ENCODE measurements around the gene PLA2G3. TPM values are rescaled to one million over a fixed set of nuclear protein-coding genes. Genes with fewer than 3 reads are reported as not detected.

The PLA2G3 gene
- total RNA-seq, 1 experiment from 2014 or later = not detected

DNA sequence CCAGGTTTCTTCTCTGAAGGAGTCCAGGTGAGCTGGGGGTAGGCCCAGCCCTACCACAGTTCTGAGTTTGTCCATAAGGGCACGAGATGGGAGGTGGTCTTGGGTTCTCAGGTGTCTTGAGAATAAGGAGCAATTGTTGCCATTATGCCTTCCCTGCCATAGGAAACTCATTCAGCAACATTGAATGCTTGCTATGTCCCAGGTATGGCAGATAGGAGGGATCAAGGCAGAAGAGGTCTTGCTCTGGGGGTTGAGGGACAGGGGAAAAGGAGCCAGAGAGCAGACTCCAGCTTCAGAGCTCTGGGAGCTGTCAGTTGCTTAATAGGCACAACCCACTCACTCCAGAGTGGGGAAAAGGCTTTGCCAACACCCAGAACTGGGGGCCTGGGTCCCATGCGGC, 37.2 kb downstream of the PLA2G3 start:
- ATAC-seq (no peak), DNase-seq (ENCODE audit: low read depth, low spot score) (no peak)
- Histone ChIP-seq H4K20me1 (ENCODE audit: insufficient read depth) (no peaks in the 10 kb centered on the region), H2AFZ (ENCODE audit: low read depth, low read length, poor library complexity, severe bottlenecking) (no peak overlapping the region), H3K27ac (ENCODE audit: low read depth, low read length) (no peak overlapping the region), H3K4me1 (ENCODE audit: control insufficient read depth in 1 of 2, insufficient read depth in 2 of 2, low read length in 2 of 2) (peaks cover 11 to 32% of the 10 kb centered on the region in 2 experiments; a peak in 3 of 4 replicates), H3K79me2 (ENCODE audit: insufficient read depth, low read length) (no peaks in the 10 kb centered on the region; the same call in 1 of the 2 replicates), H3K36me3 (ENCODE audit: control insufficient read depth in 1 of 2, insufficient read depth in 2 of 2, low read length in 2 of 2) (peaks cover 11 to 29% of the 10 kb centered on the region in 2 experiments), H3K4me3 (replicated peaks in 1 of 2; ENCODE audit: low read depth in 1 of 2, low read length in 2 of 2) (no peak overlapping the region), H3K9me3 (ENCODE audit: control insufficient read depth in 1 of 2, insufficient read depth in 1 of 2, low read depth in 1 of 2, low read length in 2 of 2) (no peaks in the 10 kb centered on the region), H3K27me3 (ENCODE audit: insufficient read depth, low read length) (no peaks in the 10 kb centered on the region), H3K4me2 (ENCODE audit: low read length) (no peak overlapping the region), H3K9me2 (ENCODE audit: insufficient read depth) (no peaks in the 10 kb centered on the region), H3K9ac (ENCODE audit: low read length) (no peak overlapping the region)
- CTCF ChIA-PET = interaction anchor here (1.2 to 1.5 kb wide), 2 partner anchors 18 to 21 kb away, joined by 4 to 6 read pairs; no protein-coding TSS in a partner anchor
- POLR2A ChIA-PET = no interaction called here
- TF ChIP-seq TCF7L2 (IDR thresholded peaks at IDR 0.05; ENCODE audit: borderline replicate concordance, extremely low read depth, insufficient read depth, insufficient read length) = no peak
- TF ChIP-seq FOSL1 (IDR thresholded peaks at IDR 0.05; ENCODE audit: low read depth) = no peak
- TF ChIP-seq ZFX (IDR thresholded peaks at IDR 0.05) = no peak
- TF ChIP-seq SIN3A (IDR thresholded peaks at IDR 0.05; ENCODE audit: low read depth) = no peak
- TF ChIP-seq ELF1 (IDR thresholded peaks at IDR 0.05; ENCODE audit: borderline replicate concordance, low read depth) = no peak
- no peak for TF ChIP-seq YY1 (IDR thresholded peaks at IDR 0.05; ENCODE audit: extremely low read depth, insufficient replicate concordance, low read depth, low read length)
- TF ChIP-seq SRF (IDR thresholded peaks at IDR 0.05; ENCODE audit: low read depth) = no peak
- TF ChIP-seq CEBPB (IDR thresholded peaks at IDR 0.05; ENCODE audit: low read depth) = no peak
- TF ChIP-seq CBX3 (IDR thresholded peaks at IDR 0.05; ENCODE audit: low read depth) = no peak
- TF ChIP-seq, protein P1, sequence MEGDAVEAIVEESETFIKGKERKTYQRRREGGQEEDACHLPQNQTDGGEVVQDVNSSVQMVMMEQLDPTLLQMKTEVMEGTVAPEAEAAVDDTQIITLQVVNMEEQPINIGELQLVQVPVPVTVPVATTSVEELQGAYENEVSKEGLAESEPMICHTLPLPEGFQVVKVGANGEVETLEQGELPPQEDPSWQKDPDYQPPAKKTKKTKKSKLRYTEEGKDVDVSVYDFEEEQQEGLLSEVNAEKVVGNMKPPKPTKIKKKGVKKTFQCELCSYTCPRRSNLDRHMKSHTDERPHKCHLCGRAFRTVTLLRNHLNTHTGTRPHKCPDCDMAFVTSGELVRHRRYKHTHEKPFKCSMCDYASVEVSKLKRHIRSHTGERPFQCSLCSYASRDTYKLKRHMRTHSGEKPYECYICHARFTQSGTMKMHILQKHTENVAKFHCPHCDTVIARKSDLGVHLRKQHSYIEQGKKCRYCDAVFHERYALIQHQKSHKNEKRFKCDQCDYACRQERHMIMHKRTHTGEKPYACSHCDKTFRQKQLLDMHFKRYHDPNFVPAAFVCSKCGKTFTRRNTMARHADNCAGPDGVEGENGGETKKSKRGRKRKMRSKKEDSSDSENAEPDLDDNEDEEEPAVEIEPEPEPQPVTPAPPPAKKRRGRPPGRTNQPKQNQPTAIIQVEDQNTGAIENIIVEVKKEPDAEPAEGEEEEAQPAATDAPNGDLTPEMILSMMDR (IDR thresholded peaks at IDR 0.05 in 2 of 3, conservative IDR thresholded peaks at IDR 0.05 in 1 of 3; ENCODE audit: borderline replicate concordance in 1 of 3, insufficient read depth in 1 of 3, low read depth in 2 of 3, low read length in 2 of 3) = no peak
- no peak for TF ChIP-seq RAD21 (IDR thresholded peaks at IDR 0.05; ENCODE audit: low read depth)
- TF ChIP-seq, protein P2, sequence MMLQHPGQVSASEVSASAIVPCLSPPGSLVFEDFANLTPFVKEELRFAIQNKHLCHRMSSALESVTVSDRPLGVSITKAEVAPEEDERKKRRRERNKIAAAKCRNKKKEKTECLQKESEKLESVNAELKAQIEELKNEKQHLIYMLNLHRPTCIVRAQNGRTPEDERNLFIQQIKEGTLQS (IDR thresholded peaks at IDR 0.05) = no peak
- no peak for TF ChIP-seq JUND (IDR thresholded peaks at IDR 0.05)
- TF ChIP-seq, protein P3, sequence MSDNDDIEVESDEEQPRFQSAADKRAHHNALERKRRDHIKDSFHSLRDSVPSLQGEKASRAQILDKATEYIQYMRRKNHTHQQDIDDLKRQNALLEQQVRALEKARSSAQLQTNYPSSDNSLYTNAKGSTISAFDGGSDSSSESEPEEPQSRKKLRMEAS (IDR thresholded peaks at IDR 0.05) = no peak
- TF ChIP-seq EGR1 (IDR thresholded peaks at IDR 0.05; ENCODE audit: low read depth) = no peak
- RAD21 ChIA-PET (ENCODE audit: low non-redundant PET in 1 of 2, low total read pairs in 2 of 2, uncharacterized antibody in 2 of 2, unreplicated experiment in 2 of 2) = no interaction called here
- intact Hi-C loops (cut with micrococcal nuclease) = no loop called here
- BruUV-seq (replicated peaks) = no TSS peak

Data from HCT116 (cell line).